Ammon's horn (tissue), 1 donor: ENCODE measurements around the gene S100A12.
"Not testable (repeated sequence)": the region's sequence is repeated elsewhere in the genome, so short reads cannot be mapped to it uniquely, and the experiment has no call there.

Experiments
- DNase-seq: peaks from one replicate; pipeline ENCODE4 v3.0.0-alpha.2; 2016; ENCODE audit warnings: low spot score

Gene S100A12

GRCh38 chr1:153352523-153352922 is 22.9 kb downstream of the S100A12 start:
- peak; percentile 79 for DNase-seq

- DNase-seq: no peak
Measured at GRCh38 chr1:153350321-153350957, 25.0 kb downstream of the S100A12 start.

DNA sequence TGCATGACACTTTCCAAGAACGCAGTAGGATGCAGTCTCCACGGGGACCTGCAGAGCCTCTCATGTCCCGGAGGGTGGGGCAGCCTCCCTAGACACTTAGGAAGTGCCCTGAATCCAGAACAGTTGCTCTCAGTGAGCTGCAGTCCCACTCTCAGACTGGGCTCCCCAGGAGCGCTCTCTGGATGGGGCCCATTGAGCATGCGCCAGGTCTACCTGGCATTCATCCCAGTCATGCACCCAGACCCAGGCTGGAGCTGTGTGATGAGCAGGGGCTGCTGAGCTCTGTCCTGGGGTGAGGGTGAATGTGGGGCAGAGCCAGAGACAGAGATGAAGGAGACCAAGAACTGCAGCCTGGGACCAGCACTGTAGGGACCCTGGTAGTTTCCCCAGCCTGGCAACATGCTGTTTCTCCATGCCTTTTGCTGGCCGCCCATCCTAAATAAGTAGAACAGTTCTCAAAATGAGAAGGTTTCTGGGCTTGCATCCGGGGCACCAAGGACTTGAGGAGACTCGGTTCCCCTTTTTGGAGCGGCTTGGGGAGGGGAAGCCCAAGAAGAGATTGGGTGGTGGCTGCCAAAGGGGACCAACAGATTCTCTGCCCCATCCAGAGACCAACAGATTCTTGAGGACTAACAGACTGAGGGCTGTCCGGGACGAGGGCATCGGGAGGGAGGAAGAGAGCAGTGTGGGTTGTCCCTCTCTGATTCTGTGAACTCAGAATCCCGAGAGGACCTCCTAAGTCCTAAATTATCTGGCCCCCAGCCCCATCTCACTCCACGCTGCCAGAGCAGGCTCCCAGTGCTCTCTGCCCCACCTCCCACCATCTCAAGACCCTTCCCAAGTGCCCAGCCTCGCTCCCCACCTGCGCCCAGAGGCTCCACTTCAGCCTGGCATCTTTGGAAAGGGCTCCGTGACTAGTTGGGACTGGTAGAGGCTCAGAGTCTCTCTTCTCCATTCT is 25.8 kb downstream of the S100A12 start:
- DNase-seq: no peak

GRCh38 chr1:153348511-153349362 is 26.7 kb downstream of the S100A12 start, which contains the start of gene PGLYRP4:
Gene PGLYRP4 (minus strand): TSS chr1:153348841. CDS start chr1:153347932, 909 bp downstream.
- no peak for DNase-seq

DNA sequence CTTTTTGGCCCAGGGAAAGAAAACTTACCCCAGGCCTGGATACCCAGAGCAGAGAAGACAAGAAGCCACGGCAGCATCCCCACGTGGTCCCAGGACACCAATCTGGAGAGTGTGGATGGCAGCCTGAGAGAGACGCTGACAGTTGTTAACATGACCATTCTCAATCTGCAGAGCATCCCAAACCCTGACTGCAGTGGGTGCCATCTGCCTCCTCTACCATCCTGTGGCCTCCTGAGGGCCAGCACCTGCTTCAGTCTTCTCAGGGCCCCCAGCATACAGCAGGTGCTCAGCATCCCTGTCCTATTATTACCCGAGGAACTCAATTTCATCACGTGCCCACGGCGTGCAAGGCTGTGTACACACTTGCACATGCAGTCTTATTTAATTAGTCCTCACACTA is 27.6 kb downstream of the S100A12 start:
- DNase-seq: no peak

DNA sequence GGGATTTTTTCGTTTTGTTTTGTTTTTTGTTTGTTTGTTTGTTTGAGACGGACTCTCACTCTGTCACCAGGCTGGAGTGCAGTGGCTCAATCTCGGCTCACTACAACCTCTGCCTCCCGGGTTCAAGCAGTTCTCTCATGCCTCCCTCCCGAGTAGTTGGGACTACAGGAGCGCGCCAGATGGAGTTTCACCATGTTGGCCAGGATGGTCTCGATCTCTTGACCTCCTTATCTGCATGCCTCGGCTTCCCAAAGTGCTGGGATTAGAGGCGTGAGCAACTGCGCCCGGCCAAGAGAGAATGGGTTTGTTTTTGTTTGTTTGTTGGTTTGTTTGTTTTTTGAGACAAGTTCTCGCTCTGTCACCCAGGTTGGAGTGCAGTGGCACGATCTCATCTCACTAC is 28.4 kb downstream of the S100A12 start:
- not testable (repeated sequence) for DNase-seq

DNA sequence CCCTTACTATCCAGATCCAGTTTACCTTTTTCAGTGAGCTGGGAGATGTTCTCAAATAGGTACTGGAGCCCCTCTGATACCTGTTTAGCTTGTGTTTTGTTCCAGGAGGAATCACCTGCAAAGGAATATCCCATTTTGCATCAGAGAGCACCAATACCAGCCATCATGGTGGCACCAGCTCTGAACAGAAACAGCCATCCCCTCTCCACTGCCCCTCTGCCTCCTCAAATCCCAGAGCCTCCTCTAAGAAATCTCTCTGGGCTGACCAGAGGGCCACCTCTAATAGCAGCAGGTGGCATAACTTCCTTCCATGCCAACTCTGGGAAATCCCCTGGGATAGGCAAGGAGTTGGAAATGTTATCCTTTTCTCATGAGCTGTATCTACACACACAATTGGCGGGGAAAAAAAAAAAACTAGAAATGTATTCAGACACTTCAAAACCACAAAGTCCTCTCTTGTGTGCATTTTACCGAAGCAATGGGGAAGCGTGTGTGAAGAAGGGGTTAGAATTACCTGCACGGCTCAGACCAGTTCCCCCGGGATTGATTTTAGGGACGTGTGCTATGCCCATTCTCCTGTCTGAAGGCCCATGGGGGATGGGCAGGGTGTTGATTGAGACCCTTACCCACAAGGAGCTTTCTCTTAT is 29.2 kb downstream of the S100A12 start:
- no peak for DNase-seq

- DNase-seq: no peak
Measured at GRCh38 chr1:153345187-153346076, 30.0 kb downstream of the S100A12 start.

DNA sequence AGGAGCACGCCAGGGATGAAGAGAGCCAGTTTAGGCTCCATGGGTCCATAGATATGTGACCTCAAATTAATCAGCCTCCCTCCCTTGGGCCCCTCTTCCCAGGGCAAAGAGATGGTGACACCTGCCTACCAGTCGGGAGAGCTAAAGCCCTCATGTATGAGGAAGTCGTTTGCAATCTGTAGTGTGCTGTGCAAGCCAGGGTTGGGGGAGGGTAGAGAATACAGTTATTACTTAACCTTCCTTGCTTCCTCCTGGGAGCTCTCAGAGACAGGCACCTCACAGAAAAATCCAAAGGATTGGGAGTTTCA is 30.7 kb downstream of the S100A12 start:
- DNase-seq: no peak

- no peak for DNase-seq
Measured at GRCh38 chr1:153343811-153344717, 31.4 kb downstream of the S100A12 start.

GRCh38 chr1:153343040-153343681 is 32.3 kb downstream of the S100A12 start:
- no peak for DNase-seq

DNA sequence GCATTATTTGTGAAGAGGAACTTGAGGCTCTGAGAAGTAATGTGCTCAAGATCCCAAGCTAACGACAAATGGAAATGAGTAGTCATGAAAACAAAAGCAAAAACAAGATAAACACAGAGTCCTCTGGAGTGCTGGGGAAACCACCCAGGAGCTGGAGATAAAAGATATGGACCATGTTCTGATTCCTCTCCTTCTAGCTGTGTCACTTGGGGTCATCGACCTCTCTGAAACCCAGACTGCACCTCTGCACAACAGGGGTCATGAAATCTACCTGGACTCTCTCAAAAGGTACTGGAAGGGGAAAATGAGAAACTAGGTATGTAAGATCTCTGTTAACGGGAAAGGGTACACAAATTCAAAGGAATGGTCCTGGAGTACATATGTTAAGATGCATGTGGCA is 33.2 kb downstream of the S100A12 start:
- no peak for DNase-seq

DNA sequence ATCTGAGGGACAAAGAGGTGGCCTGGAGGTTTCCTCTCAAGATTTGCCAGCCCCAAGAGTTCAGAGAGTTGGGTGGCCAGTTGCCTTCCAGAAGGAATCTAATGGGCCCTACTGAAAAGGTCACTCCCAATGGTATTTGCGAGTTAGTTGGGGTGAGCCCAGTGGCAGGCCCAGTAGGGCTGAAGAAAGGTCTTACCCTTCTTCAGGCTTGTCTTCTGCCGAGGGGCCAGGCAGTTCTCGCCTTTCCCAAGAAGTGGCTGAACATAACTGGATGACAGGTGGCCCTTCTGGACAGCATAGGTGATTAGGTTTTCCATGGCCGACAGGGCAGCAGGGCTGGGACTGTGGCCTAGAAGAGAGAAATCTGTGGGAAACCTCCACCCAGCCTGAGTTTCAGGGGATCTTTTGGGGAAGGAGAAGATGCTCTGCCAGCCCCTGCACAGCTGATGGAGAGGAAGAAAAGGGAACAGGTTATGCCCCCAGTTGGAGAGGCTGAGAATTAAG is 33.9 kb downstream of the S100A12 start:
- no peak for DNase-seq

GRCh38 chr1:153340356-153340755 is 35.1 kb downstream of the S100A12 start:
- DNase-seq: no peak

DNA sequence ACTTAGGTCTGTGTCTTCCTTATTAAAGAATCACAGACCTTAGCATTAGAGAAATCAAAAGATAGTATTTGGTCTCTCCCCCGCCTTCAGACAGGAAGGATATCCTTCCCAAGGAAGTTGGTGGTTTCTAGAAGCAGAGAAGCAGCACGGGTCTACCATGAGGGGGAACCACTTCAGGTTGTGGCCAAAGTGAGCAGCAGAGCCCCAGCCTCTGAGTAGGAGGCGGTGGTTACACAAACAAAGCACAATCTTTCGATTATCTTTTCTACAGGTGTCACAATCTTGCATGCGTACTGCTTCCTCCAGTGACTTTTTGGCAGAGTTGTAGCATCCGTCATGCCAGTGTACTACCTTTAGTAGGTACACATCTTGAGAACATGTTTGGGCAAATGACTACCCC is 35.6 kb downstream of the S100A12 start:
- no peak for DNase-seq

GRCh38 chr1:153337980-153338853 is 37.2 kb downstream of the S100A12 start:
- no peak for DNase-seq

- DNase-seq: no peak
Measured at GRCh38 chr1:153336650-153337049, 38.8 kb downstream of the S100A12 start.

DNA sequence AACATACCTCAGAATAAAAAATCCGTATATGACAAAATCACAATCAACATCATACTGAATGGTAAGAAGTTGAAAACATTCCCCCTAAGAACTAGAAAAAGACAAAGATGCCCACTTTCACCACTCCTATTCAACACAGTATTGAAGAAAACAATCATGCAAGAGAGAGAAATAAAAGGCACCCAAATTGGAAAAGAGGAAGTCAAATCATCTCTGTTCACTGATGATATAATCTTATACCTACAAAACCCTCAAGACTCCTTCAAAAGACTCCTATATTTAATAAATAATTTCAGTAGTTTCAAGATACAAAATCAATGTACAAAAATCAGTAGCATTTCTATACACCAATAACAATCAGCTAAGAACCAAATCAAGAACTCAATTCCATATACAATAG is 41.5 kb downstream of the S100A12 start:
- DNase-seq: no peak
